ENCODE data around the gene KIAA2012. TPM values are rescaled to one million over a fixed set of nuclear protein-coding genes. Genes with fewer than 3 reads are reported as not detected.
"Not testable (repeated sequence)": the region's sequence is repeated elsewhere in the genome, so short reads cannot be mapped to it uniquely, and the experiment has no call there.

Gene KIAA2012
- total RNA-seq, 1 donor from 2014 or later: not detected

DNA sequence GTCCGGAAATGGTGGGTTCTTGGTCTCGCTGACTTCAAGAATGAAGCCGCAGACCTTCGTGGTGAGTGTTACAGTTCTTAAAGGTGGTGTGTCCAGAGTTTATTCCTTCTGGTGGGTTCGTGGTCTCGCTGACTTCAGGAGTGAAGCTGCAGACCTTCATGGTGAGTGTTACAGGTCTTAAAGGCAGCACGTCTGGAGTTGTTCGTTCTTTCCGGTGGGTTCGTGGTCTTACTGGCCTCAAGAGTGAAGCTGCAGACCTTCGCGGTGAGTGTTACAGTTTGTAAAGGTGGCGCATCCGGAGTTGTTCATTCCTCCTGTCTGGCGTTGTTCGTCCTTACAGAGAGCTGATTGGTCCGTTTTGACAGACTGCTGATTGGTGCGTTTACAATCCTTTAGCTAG, 63.0 kb downstream of the KIAA2012 start:
- H3K4me1 Mint-ChIP-seq (ENCODE audit: low read depth); DNase-seq (ENCODE audit: low spot score); H3K4me3 Mint-ChIP-seq (ENCODE audit: low read depth); H3K36me3 Mint-ChIP-seq (ENCODE audit: low read depth); H3K27me3 Mint-ChIP-seq (ENCODE audit: low read depth); intact Hi-C loops (cut with micrococcal nuclease); H3K9me3 Mint-ChIP-seq; H3K27ac Mint-ChIP-seq: not testable (repeated sequence)

DNA sequence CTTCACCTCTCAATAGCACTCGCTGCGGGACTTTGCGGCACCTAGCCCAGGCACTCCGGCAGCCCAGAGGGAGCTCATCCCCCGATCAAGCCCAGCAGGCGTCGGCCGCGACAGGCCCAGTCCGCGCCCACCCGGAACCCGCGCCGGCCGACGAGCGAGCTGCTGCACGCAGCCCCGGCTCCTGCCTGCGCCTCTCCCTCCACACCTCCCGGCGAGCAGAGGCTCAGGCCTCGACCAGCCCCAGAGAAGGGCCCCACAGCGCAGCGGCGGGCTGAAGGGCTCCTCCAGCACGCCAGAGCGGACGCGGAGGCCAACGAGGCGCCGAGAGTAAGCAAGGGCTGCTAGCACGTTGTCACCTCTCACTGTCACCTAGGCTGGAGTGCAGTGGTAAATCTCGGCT, 63.5 kb downstream of the KIAA2012 start:
- Mint-ChIP-seq H3K4me1 (ENCODE audit: low read depth) (no peaks in the 10 kb centered on the region), H3K27ac (no peak overlapping the region), H3K9me3 (no peaks in the 10 kb centered on the region), H3K27me3 (ENCODE audit: low read depth) (no peaks in the 10 kb centered on the region), H3K36me3 (ENCODE audit: low read depth) (no peaks in the 10 kb centered on the region), H3K4me3 (ENCODE audit: low read depth) (no peak overlapping the region)
- intact Hi-C loops (cut with micrococcal nuclease): no loop called here
- no peak for DNase-seq (ENCODE audit: low spot score)

DNA sequence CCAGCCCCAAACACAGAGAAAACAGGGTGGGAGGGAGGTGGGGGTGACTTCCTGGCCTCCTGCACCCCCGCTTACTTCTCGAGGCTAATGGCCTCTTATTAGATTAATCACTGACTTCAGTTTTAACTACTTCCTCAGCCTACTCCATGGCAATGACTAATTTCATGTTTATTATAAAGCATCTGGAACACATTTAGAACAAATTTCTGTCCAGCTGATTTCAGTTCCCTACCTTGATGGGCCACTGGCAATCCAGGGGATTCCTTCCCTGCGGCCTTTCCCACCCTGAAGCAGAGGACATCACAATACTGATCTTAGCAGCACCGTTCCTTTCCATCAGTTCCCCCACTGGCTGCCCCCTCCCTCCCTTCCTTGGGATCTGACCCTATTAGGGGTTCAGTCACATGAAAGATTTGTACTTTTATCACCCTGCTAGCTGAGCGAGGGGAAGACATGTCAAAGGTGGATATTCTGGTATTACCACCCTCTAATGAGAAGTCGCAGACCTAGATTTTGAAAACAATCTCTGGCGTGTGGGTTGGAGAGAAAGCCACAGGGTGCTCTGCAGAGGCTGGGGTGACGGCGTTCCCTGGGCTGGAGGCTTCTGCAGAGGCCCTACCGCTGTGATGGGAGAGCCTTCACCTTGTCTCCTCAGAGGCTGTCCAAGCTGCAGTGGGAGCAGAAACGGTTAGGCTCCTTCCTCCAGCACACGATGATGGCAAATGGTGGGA, 67.6 kb downstream of the KIAA2012 start:
- Mint-ChIP-seq H3K27me3 (ENCODE audit: low read depth) (peaks cover 5% of the 10 kb centered on the region), H3K9me3 (no peaks in the 10 kb centered on the region), H3K36me3 (ENCODE audit: low read depth) (no peaks in the 10 kb centered on the region), H3K4me3 (ENCODE audit: low read depth) (no peak overlapping the region), H3K4me1 (ENCODE audit: low read depth) (no peaks in the 10 kb centered on the region), H3K27ac (no peak overlapping the region)
- intact Hi-C loops (cut with micrococcal nuclease): no loop called here
- DNase-seq (ENCODE audit: low spot score): no peak

DNA sequence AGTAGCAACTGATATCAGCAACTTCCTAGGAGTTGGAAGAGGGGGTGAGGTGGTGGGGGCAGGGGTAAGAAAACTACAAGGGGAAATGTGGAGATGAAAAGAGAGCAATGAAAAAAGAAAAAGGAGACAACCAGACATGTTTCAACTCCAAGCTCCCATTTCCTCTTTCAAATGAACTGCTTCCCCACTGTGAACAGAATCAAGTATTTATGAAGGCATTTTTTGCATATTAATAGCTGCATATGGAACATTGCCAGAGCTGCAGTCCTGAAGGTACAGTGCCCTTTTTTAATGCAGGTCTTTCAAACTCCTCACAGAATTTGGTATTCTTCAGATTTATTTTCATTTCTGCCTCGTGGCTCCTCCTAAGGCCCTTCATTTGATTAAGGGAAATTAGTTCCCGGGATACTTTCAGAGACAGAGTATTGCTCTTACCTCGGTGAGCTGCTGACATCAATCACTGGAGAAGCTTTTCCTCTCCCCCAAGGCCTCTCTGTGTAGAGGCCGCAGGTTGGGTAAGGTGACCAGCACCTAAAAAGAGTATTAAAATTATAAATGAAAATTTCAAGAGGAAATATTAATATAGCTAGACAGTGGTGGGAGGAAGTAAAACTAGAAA, 68.4 kb downstream of the KIAA2012 start:
- H3K27me3 Mint-ChIP-seq (ENCODE audit: low read depth): peaks cover 5% of the 10 kb centered on the region
- no peaks in the 10 kb centered on the region for H3K9me3 Mint-ChIP-seq
- DNase-seq (ENCODE audit: low spot score): no peak
- no peaks in the 10 kb centered on the region for H3K4me1 Mint-ChIP-seq (ENCODE audit: low read depth)
- intact Hi-C loops (cut with micrococcal nuclease): no loop called here
- no peak overlapping the region for H3K27ac Mint-ChIP-seq
- no peak overlapping the region for H3K4me3 Mint-ChIP-seq (ENCODE audit: low read depth)
- no peaks in the 10 kb centered on the region for H3K36me3 Mint-ChIP-seq (ENCODE audit: low read depth)

DNA sequence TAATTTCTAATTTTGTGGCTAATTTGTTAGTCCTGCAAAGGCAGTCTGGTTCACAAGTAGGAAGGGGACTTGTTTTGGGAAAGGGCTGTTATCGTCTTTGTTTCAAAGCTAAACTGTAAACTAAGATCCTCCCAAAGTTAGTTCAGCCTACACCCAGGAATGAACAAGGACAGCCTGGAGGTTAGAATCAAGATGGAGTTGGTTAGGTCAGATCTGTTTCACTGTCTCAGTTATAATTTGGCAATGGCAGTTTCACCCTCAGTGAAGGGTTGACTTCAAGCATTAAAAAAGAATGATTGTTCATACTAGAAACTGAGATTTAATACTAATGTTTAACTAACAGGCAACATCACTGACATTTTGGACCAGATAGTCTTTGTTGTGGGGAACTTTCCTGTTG, 69.5 kb downstream of the KIAA2012 start:
- Mint-ChIP-seq H3K9me3 (no peaks in the 10 kb centered on the region), H3K27ac (no peak overlapping the region), H3K4me1 (ENCODE audit: low read depth) (no peaks in the 10 kb centered on the region), H3K27me3 (ENCODE audit: low read depth) (peaks cover 7% of the 10 kb centered on the region), H3K36me3 (ENCODE audit: low read depth) (no peaks in the 10 kb centered on the region), H3K4me3 (ENCODE audit: low read depth) (no peak overlapping the region)
- DNase-seq (ENCODE audit: low spot score): no peak
- intact Hi-C loops (cut with micrococcal nuclease): no loop called here

DNA sequence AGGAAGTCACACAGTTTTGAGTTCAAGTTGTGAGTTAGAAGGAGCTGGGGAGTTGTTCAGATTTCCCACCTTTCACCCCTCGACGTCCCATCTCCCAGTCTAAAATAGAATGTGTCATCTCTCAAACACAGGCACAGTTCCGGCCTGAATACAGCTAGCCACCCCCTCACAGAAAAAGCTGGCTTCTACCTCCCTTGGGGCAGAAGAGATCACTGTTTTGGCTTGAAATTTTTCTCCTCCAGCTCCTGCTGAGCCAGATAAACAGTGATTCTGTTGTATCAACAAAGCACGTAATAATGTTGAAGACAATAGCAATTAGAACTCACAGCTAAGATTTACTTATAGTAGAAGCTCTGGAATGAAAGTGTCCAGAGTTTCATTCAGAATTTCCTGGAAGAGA, 74.7 kb downstream of the KIAA2012 start:
- H3K9me3 Mint-ChIP-seq: no peaks in the 10 kb centered on the region
- intact Hi-C loops (cut with micrococcal nuclease): no loop called here
- H3K27ac Mint-ChIP-seq: no peak overlapping the region
- H3K4me1 Mint-ChIP-seq (ENCODE audit: low read depth): no peaks in the 10 kb centered on the region
- H3K27me3 Mint-ChIP-seq (ENCODE audit: low read depth): peaks cover 17% of the 10 kb centered on the region
- no peaks in the 10 kb centered on the region for H3K36me3 Mint-ChIP-seq (ENCODE audit: low read depth)
- no peak for DNase-seq (ENCODE audit: low spot score)
- no peak overlapping the region for H3K4me3 Mint-ChIP-seq (ENCODE audit: low read depth)

DNA sequence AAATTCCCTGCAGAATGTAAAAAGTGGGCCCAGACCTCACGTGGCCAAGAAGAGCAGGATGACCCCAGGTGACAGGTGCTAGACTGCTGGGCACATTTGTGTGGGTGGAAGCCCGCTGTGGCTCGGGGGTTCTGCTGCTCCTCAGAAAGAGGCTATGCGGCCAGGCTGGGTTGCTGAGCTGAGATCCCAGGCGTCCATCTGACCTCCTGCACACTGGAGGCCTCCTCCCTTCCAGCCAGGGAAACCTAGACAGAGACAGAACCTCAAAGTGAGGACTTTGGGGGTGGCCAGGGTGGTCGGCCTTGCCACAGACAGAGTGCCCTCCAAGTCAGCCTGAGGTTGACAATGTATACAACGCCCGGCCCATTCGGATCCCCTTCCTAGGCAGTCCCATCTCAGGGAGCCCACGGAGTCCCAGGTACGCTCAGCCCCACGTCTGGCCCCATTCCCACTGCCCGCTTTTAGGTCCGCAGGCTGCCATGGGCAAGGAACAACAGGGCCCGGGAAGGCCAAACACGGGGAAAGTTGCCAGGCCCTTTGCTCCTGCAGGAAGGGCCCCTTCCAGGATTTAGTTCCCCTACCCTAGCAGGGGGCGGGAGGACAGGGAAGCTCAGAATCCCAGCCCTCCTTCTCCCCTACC, 75.6 kb downstream of the KIAA2012 start:
- H3K4me3 Mint-ChIP-seq (ENCODE audit: low read depth): no peak overlapping the region

DNA sequence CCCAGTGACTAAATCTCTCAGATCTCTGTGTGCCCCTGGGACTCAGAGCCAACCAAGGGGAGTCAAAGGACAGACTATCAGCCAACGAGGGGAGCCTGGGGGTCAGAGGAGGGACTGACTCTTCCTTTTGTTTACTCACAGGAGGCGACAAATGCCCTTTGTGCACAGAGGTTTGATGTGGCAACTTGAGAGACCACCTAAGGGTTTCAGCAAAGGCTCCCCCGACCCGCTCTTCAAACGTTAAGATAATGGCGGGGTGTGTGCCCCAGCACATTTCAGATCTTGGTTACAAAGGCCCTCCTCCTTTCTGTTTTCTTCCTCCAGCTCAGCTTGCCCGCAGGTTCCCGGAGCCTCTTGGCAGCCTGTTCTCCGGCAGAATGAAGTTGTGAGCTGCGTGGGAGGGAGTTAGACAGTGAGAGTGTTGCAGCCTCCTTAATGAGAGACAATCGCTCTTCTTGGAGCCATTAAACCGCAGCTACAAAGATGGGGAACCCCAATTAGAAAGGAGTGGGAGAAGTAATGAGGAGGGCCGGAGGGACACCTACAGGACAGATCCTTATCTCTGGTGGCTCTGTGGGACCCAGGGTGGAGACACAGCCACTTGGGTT, 76.2 kb downstream of the KIAA2012 start:
- no peaks in the 10 kb centered on the region for H3K36me3 Mint-ChIP-seq (ENCODE audit: low read depth)
- intact Hi-C loops (cut with micrococcal nuclease): no loop called here
- no peak for DNase-seq (ENCODE audit: low spot score)
- no peaks in the 10 kb centered on the region for H3K9me3 Mint-ChIP-seq
- no peak overlapping the region for H3K27ac Mint-ChIP-seq
- H3K4me1 Mint-ChIP-seq (ENCODE audit: low read depth): no peaks in the 10 kb centered on the region
- H3K4me3 Mint-ChIP-seq (ENCODE audit: low read depth): no peak overlapping the region
- peaks cover 15% of the 10 kb centered on the region for H3K27me3 Mint-ChIP-seq (ENCODE audit: low read depth)

More for the DNA sequence above, 75.6 kb downstream of the KIAA2012 start:
- peaks cover 16% of the 10 kb centered on the region for H3K27me3 Mint-ChIP-seq (ENCODE audit: low read depth)
- no peaks in the 10 kb centered on the region for H3K9me3 Mint-ChIP-seq
- H3K36me3 Mint-ChIP-seq (ENCODE audit: low read depth): no peaks in the 10 kb centered on the region
- no peaks in the 10 kb centered on the region for H3K4me1 Mint-ChIP-seq (ENCODE audit: low read depth)
- intact Hi-C loops (cut with micrococcal nuclease): no loop called here
- no peak overlapping the region for H3K27ac Mint-ChIP-seq
- no peak for DNase-seq (ENCODE audit: low spot score)

DNA sequence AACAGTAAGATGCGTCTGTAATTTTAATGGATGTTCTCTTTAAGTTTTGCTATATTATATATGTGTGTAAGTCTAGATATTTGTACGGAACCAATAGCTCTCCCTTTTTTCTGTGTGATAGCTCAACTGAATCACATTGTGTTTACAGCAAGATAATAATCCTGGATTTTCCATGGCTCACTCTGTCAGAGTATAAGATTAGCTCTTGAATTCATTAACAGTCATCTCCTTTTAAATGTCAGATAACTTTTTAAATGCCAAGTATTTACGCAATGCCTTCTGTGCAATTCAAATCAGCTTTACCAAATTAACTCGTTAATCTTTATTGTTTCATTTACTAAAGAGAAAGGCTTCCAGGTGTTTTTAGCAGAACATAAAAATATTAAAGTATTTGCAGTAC, 76.9 kb downstream of the KIAA2012 start:
- H3K4me1 Mint-ChIP-seq (ENCODE audit: low read depth): no peaks in the 10 kb centered on the region
- no peak overlapping the region for H3K4me3 Mint-ChIP-seq (ENCODE audit: low read depth)
- DNase-seq (ENCODE audit: low spot score): no peak
- no peaks in the 10 kb centered on the region for H3K9me3 Mint-ChIP-seq
- H3K36me3 Mint-ChIP-seq (ENCODE audit: low read depth): no peaks in the 10 kb centered on the region
- intact Hi-C loops (cut with micrococcal nuclease): no loop called here
- H3K27me3 Mint-ChIP-seq (ENCODE audit: low read depth): peaks cover 21% of the 10 kb centered on the region
- H3K27ac Mint-ChIP-seq: no peak overlapping the region

DNA sequence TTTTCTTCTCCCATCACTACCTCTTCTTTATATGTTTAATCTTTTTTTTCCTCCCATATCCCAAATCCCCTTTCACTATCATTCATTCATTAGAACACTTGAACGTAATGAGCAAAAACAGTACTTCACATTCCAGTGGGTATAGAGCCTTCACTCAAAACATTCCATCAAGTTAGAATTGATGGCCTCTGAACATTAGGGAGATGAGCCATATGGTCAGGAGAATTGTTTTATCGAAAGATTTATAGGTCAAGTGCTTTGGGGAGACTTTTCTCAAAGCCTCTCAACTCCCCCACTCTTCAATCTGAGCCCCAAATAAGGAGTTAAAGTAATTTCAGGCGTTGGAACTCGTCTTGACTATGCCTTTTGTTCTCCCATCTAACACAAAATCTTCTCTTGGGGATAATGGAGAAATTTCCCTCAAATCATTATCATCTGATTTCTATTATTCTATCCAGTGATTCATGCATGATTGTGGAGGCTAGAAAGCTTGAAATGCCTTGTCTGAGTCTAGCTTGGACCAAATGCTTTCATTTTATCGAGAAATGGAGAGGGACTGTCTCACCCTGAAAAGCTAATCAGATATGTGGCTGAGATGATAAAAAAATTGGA, 79.2 kb downstream of the KIAA2012 start:
- H3K36me3 Mint-ChIP-seq (ENCODE audit: low read depth): no peaks in the 10 kb centered on the region
- H3K4me1 Mint-ChIP-seq (ENCODE audit: low read depth): no peaks in the 10 kb centered on the region
- intact Hi-C loops (cut with micrococcal nuclease): no loop called here
- H3K9me3 Mint-ChIP-seq: no peaks in the 10 kb centered on the region
- no peak overlapping the region for H3K4me3 Mint-ChIP-seq (ENCODE audit: low read depth)
- peaks cover 19% of the 10 kb centered on the region for H3K27me3 Mint-ChIP-seq (ENCODE audit: low read depth)
- no peak for DNase-seq (ENCODE audit: low spot score)
- H3K27ac Mint-ChIP-seq: no peak overlapping the region

DNA sequence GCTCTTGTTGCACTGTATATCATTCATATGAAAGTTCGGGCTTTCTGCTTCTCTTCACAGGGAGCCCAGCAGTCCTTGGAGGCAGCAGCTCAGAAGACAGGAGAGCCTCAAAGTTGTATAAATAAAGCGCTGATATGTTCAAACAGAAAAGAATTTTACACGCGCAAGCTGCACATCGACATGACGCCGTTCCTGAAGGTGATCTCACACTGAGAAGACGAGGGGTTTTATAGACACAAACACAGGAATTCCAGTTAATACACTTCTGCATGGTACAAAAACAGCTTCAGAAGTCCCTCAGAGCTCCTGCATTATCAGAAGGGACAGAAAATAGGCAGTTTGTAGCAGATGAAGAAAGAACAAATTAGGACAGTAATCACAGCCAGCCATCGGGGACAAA, 81.6 kb downstream of the KIAA2012 start:
- no peak for DNase-seq (ENCODE audit: low spot score)
- Mint-ChIP-seq H3K9me3 (no peaks in the 10 kb centered on the region), H3K4me1 (ENCODE audit: low read depth) (no peaks in the 10 kb centered on the region), H3K4me3 (ENCODE audit: low read depth) (no peak overlapping the region), H3K27me3 (ENCODE audit: low read depth) (peaks cover 17% of the 10 kb centered on the region), H3K27ac (no peak overlapping the region), H3K36me3 (ENCODE audit: low read depth) (no peaks in the 10 kb centered on the region)
- intact Hi-C loops (cut with micrococcal nuclease): no loop called here

DNA sequence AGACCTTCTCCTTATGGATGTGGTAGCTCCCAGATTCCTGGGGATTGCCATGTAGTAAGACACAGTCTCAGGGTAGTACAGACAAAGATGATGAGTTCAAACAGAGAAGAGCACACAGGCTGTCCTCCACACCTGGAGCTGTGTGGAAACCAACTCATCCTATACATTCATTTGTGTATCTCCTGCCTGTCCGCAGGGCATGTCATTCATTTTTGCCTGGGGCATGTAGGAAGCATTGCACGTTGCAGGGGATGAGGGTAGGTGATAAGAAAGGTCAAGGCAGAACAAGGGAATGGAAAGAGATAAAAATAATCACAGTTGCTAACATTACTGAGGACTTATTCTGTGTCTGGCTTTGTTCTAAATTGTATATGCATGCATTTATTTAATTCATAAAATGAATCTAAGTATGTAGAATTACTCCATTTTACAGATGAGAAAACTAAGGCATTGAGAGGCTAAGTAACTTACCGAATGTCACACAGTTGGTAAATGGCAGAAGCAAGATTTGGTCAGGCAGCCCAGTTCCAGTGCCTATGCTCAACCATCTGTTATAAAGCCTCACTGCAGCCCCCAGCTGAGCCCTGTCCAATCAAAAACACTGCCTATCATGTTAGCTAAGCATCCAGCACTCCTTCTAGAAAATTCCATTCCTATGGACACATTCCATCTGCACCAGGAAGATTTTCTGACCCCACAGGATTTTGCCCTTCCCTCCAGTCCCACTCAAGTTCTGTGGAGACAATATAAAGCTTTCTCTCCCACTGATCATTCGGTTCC, 84.3 kb downstream of the KIAA2012 start:
- Mint-ChIP-seq H3K4me3 (ENCODE audit: low read depth) (no peak overlapping the region), H3K27me3 (ENCODE audit: low read depth) (peaks cover 11% of the 10 kb centered on the region), H3K9me3 (no peaks in the 10 kb centered on the region), H3K36me3 (ENCODE audit: low read depth) (no peaks in the 10 kb centered on the region), H3K4me1 (ENCODE audit: low read depth) (peaks cover 11% of the 10 kb centered on the region), H3K27ac (no peak overlapping the region)
- no peak for DNase-seq (ENCODE audit: low spot score)
- intact Hi-C loops (cut with micrococcal nuclease): no loop called here

All from activated T-helper 2 cell treated with anti-CD3 and anti-CD28 coated beads, Interferon-gamma antibody, Interleukin-2, Interleukin-4, amounts not matched to agents 10 μg/mL and 5 μg/mL and 100 μg/mL, durations not matched to agents 14 hours and 24 hours and 36 hours (primary cell).